A673 (cell line): ENCODE measurements around the gene KPNA1. TPM values are rescaled to one million over a fixed set of nuclear protein-coding genes. Genes with fewer than 3 reads are reported as not detected.

Source experiments
- BruUV-seq: library from RNA; stranded (reverse); fragments of 400-500 nt; replicated peaks from 2 replicates; lab custom pipeline; 2021; lab: Mats Ljungman, UMichigan
- CTCF ChIA-PET: fragments of 300-600 bp; sonication (Branson Sonifier 250); formaldehyde crosslinking; loops from one replicate; lab custom pipeline; 2022; ENCODE audit warnings: antibody characterized with exemption; lab: Charles Lee
- POLR2A ChIA-PET: fragments of 300-600 bp; sonication (Branson Sonifier 250); formaldehyde crosslinking; loops from one replicate; lab custom pipeline; 2022; ENCODE audit warnings: antibody characterized with exemption; ENCODE audit not compliant: low non-redundant PET; lab: Charles Lee
- DNase-seq: peaks from one replicate; pipeline ENCODE4 v3.0.0-alpha.2; 2015; ENCODE audit warnings: low spot score
- H3K27ac ChIP-seq: fragments of 200-600 bp; sonication (generic); 2 replicates; pipeline ENCODE4 v1.5.1; 2016; ENCODE audit warnings: mixed run types, low read depth, mild to moderate bottlenecking, mixed read lengths, antibody characterized with exemption, low read length; ENCODE audit not compliant: poor library complexity, severe bottlenecking
- H3K27me3 ChIP-seq: fragments of 200-600 bp; sonication (generic); replicated peaks from 2 replicates; pipeline ENCODE4 v1.6.1; 2017; ENCODE audit warnings: mixed run types, low read depth, mild to moderate bottlenecking, mixed read lengths, antibody characterized with exemption, low read length; ENCODE audit not compliant: insufficient read depth, poor library complexity
- H3K36me3 ChIP-seq: fragments of 200-600 bp; sonication (generic); 2 replicates; pipeline ENCODE4 v1.6.1; 2016; ENCODE audit warnings: mixed run types, mild to moderate bottlenecking, mixed read lengths, antibody characterized with exemption, low read length; ENCODE audit not compliant: insufficient read depth, poor library complexity, severe bottlenecking
- H3K4me1 ChIP-seq: fragments of 200-600 bp; sonication (generic); 2 replicates; pipeline ENCODE4 v1.6.1; 2017; ENCODE audit warnings: mixed run types, mild to moderate bottlenecking, mixed read lengths, antibody characterized with exemption, low read length; ENCODE audit not compliant: insufficient read depth, poor library complexity, severe bottlenecking
- H3K4me3 ChIP-seq: fragments of 200-600 bp; sonication (generic); 2 replicates; pipeline ENCODE4 v1.5.1; 2016; ENCODE audit warnings: low read depth, mixed run types, mild to moderate bottlenecking, mixed read lengths, low read length; ENCODE audit not compliant: poor library complexity, severe bottlenecking
- H3K9me3 ChIP-seq: fragments of 200-600 bp; sonication (generic); 2 replicates; pipeline ENCODE4 v1.6.1; 2016; ENCODE audit warnings: mixed run types, low read depth, mild to moderate bottlenecking, mixed read lengths, antibody characterized with exemption, low read length; ENCODE audit not compliant: poor library complexity, severe bottlenecking
- CTCF ChIP-seq: fragments of 300-800, 200-600 bp; sonication (generic); conservative IDR thresholded peaks from 2 replicates; pipeline ENCODE4 v1.5.1; 2017; ENCODE audit warnings: low read depth, mild to moderate bottlenecking, antibody characterized with exemption, low read length, moderate library complexity, mixed read lengths
- EZH2 ChIP-seq: fragments of 200-600 bp; sonication (generic); IDR thresholded peaks from 2 replicates; pipeline ENCODE4 v1.6.1; 2017; ENCODE audit warnings: borderline replicate concordance, low read depth, mild to moderate bottlenecking, mixed read lengths, antibody characterized with exemption, low read length; ENCODE audit not compliant: poor library complexity, severe bottlenecking
- intact Hi-C: fragments of 100-400 bp; cut with micrococcal nuclease; formaldehyde crosslinking; loops from one replicate; pipeline ENCODE4 v1.10.0; 2022; ENCODE audit not compliant: unreplicated experiment
- total RNA-seq: library from RNA; stranded (reverse); gene quantifications from 2 replicates; pipeline ENCODE4 v1.2.3, GENCODE V29; 2021

Gene KPNA1
- total RNA-seq, 1 experiment from 2014 or later, result 110 TPM

- ChIA-PET CTCF (no interaction called here), POLR2A (no interaction called here)
- no TSS peak for BruUV-seq
- H3K27me3 ChIP-seq, result no peaks in the 10 kb centered on the region
- TF ChIP-seq CTCF, result no peak
- TF ChIP-seq EZH2, result no peak
- intact Hi-C loops, result no loop called here
- H3K27ac ChIP-seq, result no peak overlapping the region
- DNase-seq, result no peak
- H3K9me3 ChIP-seq, result no peaks in the 10 kb centered on the region
- H3K4me3 ChIP-seq, result no peak overlapping the region
- no peaks in the 10 kb centered on the region for H3K4me1 ChIP-seq
- H3K36me3 ChIP-seq, result no peaks in the 10 kb centered on the region
Observed at GRCh38 chr3:122530164-122530563, 15.4 kb upstream of the KPNA1 start.

GRCh38 chr3:122523317-122523716 lies 8.6 kb upstream of the KPNA1 start:
- ChIA-PET CTCF (no interaction called here), POLR2A (no interaction called here)
- intact Hi-C loops, result no loop called here
- H3K4me3 ChIP-seq, result no peak overlapping the region
- H3K4me1 ChIP-seq, result no peaks in the 10 kb centered on the region
- no peak overlapping the region for H3K27ac ChIP-seq
- no peaks in the 10 kb centered on the region for H3K9me3 ChIP-seq
- no peak for DNase-seq
- H3K36me3 ChIP-seq, result no peaks in the 10 kb centered on the region
- TF ChIP-seq EZH2 (no peak), CTCF (no peak)
- no peaks in the 10 kb centered on the region for H3K27me3 ChIP-seq
- BruUV-seq, result no TSS peak

- H3K27ac ChIP-seq, result no peak overlapping the region
- no peak for DNase-seq
- ChIA-PET CTCF (interaction anchor here (0.7 kb wide), 1 partner anchor 40 kb away, joined by 4 read pairs; no protein-coding TSS in a partner anchor), POLR2A (no interaction called here)
- no peaks in the 10 kb centered on the region for H3K36me3 ChIP-seq
- BruUV-seq, result no TSS peak
- intact Hi-C loops, result no loop called here
- H3K4me1 ChIP-seq, result no peaks in the 10 kb centered on the region
- no peaks in the 10 kb centered on the region for H3K9me3 ChIP-seq
- H3K4me3 ChIP-seq, result no peak overlapping the region
- no peaks in the 10 kb centered on the region for H3K27me3 ChIP-seq
- TF ChIP-seq CTCF, result no peak
- no peak for TF ChIP-seq EZH2
Observed at GRCh38 chr3:122520861-122521260, 6.1 kb upstream of the KPNA1 start.
